ENCODE measurements around the gene ROBO1. TPM values are rescaled to one million over a fixed set of nuclear protein-coding genes. Genes with fewer than 3 reads are reported as not detected.

Gene ROBO1
- total RNA-seq, 2 donors from 2014 or later, result 7.6 to 19.7 TPM

DNA sequence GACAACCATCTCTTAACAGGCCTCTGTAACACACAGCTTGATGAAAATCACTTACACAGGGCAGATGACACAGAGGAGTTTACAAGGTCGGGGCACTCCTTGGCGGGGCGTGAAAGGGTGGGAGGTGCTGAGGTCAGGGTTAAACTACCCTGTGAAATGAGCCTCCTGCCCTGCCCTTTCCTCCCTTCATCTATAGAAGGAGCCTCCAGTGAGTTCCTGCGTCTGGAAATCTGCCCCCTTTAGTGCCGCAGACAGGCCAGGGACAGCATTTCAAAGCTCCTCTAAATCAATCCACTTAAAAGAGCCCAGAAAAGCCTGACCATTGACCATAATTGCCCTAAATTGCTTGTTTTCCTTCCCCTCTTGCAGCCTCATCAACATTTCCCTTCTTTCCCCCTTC lies 1.9 kb downstream of the ROBO1 start:
- no peak overlapping the region for H3K27ac ChIP-seq
- H3K9me3 ChIP-seq, result no peaks in the 10 kb centered on the region
- no peaks in the 10 kb centered on the region for H3K36me3 ChIP-seq
- no peak overlapping the region for H3K4me3 ChIP-seq
- no peak for DNase-seq (ENCODE audit: low spot score)
- H3K27me3 ChIP-seq, result no peaks in the 10 kb centered on the region
- TF ChIP-seq, protein P1, sequence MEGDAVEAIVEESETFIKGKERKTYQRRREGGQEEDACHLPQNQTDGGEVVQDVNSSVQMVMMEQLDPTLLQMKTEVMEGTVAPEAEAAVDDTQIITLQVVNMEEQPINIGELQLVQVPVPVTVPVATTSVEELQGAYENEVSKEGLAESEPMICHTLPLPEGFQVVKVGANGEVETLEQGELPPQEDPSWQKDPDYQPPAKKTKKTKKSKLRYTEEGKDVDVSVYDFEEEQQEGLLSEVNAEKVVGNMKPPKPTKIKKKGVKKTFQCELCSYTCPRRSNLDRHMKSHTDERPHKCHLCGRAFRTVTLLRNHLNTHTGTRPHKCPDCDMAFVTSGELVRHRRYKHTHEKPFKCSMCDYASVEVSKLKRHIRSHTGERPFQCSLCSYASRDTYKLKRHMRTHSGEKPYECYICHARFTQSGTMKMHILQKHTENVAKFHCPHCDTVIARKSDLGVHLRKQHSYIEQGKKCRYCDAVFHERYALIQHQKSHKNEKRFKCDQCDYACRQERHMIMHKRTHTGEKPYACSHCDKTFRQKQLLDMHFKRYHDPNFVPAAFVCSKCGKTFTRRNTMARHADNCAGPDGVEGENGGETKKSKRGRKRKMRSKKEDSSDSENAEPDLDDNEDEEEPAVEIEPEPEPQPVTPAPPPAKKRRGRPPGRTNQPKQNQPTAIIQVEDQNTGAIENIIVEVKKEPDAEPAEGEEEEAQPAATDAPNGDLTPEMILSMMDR (IDR thresholded peaks at IDR 0.05), result no peak
- peaks cover 0 to 15% of the 10 kb centered on the region in 2 donors for H3K4me1 ChIP-seq

DNA sequence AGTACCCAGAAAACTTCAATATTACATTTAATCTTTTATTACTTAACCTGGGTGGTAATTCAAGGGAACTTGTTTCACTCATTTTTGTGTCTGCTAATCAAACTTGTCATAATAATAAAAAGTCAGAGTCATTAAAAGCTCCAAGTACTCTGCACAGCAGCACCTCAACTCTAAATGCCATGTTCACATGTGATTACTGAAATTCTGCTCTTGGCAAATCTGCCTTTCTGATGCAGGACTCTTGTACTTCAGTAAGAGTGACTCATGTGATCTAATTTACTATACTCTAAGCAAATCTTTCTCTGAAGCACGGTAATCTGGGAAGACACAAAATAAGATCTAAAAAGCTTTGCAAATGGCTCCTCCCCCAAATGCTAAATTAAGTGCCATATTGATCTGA lies 6.4 kb downstream of the ROBO1 start:
- TF ChIP-seq, protein P1 (IDR thresholded peaks at IDR 0.05), result no peak

GRCh38 chr3:79751703-79752102 lies 16.1 kb downstream of the ROBO1 start:
- H3K27ac ChIP-seq, result no peak overlapping the region
- H3K9me3 ChIP-seq, result no peaks in the 10 kb centered on the region
- TF ChIP-seq, protein P1 (IDR thresholded peaks at IDR 0.05), result no peak
- H3K36me3 ChIP-seq, result no peaks in the 10 kb centered on the region
- H3K27me3 ChIP-seq, result no peaks in the 10 kb centered on the region
- no peaks in the 10 kb centered on the region for H3K4me1 ChIP-seq
- DNase-seq (ENCODE audit: low spot score), result no peak
- no peak overlapping the region for H3K4me3 ChIP-seq

More for the DNA sequence above, 6.4 kb downstream of the ROBO1 start:
- Histone ChIP-seq H3K36me3 (no peaks in the 10 kb centered on the region), H3K4me3 (no peak overlapping the region), H3K9me3 (no peaks in the 10 kb centered on the region), H3K27me3 (no peaks in the 10 kb centered on the region), H3K4me1 (peaks cover 0 to 3% of the 10 kb centered on the region in 2 donors), H3K27ac (no peak overlapping the region)
- no peak for DNase-seq (ENCODE audit: low spot score)

DNA sequence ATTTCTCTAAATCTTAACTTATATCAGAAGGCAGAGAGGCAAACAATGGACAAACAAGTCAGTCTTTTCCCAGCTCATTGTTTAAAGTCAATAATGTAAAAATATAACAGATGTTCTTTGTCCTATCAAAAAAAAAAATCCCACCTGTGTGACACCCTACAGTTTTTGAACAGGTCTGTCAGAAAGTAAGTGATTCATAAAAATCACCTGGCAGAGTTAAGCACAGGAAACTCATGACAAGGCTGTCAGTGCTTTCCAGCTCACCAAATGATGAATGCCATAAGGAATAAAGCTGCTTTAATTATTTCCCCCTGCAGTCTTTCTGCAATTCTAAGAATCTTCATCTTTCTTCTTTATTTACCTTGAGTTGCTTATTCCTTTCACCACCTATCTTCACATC lies 30.3 kb downstream of the ROBO1 start:
- Histone ChIP-seq H3K4me3 (no peak overlapping the region), H3K27ac (no peak overlapping the region), H3K27me3 (no peaks in the 10 kb centered on the region), H3K36me3 (no peaks in the 10 kb centered on the region), H3K9me3 (peaks cover 0 to 11% of the 10 kb centered on the region in 2 donors), H3K4me1 (no peaks in the 10 kb centered on the region)
- no peak for DNase-seq (ENCODE audit: low spot score)
- TF ChIP-seq, protein P1 (IDR thresholded peaks at IDR 0.05), result no peak

DNA sequence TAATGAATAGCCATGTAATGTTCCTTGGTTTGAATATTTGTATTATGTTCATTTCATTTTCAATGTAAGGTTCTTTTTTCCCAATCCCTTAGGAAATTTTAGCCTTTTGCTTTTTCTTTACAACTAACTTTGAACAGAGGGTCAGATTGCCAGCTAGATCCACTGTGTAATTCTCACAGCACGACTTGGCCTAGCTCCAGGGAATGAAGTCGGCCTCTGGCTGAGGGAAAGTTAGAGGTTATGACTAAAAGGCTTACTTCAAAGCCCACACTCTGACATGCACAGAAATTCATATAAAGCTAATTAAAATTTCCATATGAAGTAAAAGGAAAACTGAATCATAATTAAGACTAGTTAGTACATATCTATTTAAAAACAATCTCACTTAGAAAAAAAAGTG lies 38.7 kb downstream of the ROBO1 start:
- TF ChIP-seq, protein P1 (IDR thresholded peaks at IDR 0.05), result no peak
- Histone ChIP-seq H3K9me3 (no peaks in the 10 kb centered on the region), H3K4me3 (no peak overlapping the region), H3K36me3 (no peaks in the 10 kb centered on the region), H3K27me3 (no peaks in the 10 kb centered on the region), H3K4me1 (no peaks in the 10 kb centered on the region), H3K27ac (no peak overlapping the region)
- DNase-seq (ENCODE audit: low spot score), result no peak

GRCh38 chr3:79726786-79727185 lies 41.0 kb downstream of the ROBO1 start:
- Histone ChIP-seq H3K36me3 (no peaks in the 10 kb centered on the region), H3K9me3 (no peaks in the 10 kb centered on the region), H3K4me1 (no peaks in the 10 kb centered on the region), H3K27ac (no peak overlapping the region), H3K27me3 (no peaks in the 10 kb centered on the region), H3K4me3 (no peak overlapping the region)
- no peak for DNase-seq (ENCODE audit: low spot score)
- TF ChIP-seq, protein P1 (IDR thresholded peaks at IDR 0.05), result no peak

All from right atrium auricular region (tissue), 2 donors.